WI38 (cell line): ENCODE data around the gene SCGB3A2.

Experiments used
- H3K4me3 ChIP-seq: 2 replicates; pipeline ENCODE4 v1.5.1; 2011; ENCODE audit warnings: low read depth, mild to moderate bottlenecking, control low read depth, low read length
- TF ChIP-seq, protein P1 (sequence below): IDR thresholded peaks from 2 replicates; pipeline ENCODE4 v1.5.1; 2012; ENCODE audit warnings: low read depth, mild to moderate bottlenecking, control low read depth, low read length

The SCGB3A2 gene

DNA sequence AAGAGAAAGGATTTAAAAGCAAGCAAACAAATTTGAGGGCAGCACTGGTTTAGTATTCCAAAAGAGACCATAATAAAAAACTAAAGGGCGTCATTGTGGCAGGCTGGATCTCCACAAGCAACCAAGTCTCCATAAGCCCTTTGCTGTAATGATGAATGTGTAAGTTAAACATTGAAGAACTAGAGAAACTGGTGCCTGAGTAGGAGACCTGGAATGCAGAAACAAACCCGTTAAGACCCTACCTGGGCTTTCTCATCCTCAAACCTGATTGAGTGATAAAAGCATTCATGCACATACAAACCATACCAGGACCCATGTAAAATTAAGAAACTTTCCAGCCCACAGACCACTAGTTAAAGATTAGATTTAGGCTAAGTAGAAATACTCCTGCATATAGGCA is 1.9 kb upstream of the SCGB3A2 start:
- TF ChIP-seq, protein P1, sequence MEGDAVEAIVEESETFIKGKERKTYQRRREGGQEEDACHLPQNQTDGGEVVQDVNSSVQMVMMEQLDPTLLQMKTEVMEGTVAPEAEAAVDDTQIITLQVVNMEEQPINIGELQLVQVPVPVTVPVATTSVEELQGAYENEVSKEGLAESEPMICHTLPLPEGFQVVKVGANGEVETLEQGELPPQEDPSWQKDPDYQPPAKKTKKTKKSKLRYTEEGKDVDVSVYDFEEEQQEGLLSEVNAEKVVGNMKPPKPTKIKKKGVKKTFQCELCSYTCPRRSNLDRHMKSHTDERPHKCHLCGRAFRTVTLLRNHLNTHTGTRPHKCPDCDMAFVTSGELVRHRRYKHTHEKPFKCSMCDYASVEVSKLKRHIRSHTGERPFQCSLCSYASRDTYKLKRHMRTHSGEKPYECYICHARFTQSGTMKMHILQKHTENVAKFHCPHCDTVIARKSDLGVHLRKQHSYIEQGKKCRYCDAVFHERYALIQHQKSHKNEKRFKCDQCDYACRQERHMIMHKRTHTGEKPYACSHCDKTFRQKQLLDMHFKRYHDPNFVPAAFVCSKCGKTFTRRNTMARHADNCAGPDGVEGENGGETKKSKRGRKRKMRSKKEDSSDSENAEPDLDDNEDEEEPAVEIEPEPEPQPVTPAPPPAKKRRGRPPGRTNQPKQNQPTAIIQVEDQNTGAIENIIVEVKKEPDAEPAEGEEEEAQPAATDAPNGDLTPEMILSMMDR = no peak
- H3K4me3 ChIP-seq = no peak overlapping the region

DNA sequence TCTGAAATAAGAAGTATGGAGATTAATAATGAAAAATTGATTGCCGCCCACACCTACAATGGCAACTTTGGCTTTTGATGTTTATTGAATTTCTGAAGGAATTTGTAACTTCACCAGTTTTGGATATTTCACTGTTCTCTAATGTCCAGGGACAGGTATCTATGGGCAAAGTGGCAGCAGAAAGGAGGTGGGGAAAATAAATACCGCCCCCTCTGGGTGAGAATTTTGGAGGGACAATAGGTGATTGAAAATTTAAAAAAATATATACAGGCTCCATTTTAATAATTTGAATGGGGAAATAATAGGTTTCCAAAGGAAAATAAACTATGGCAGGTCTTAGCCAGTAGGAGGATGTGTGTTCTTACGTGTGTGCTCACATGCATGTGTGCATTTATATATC is 1.3 kb downstream of the SCGB3A2 start:
- TF ChIP-seq, protein P1 = no peak
- H3K4me3 ChIP-seq = no peak overlapping the region

DNA sequence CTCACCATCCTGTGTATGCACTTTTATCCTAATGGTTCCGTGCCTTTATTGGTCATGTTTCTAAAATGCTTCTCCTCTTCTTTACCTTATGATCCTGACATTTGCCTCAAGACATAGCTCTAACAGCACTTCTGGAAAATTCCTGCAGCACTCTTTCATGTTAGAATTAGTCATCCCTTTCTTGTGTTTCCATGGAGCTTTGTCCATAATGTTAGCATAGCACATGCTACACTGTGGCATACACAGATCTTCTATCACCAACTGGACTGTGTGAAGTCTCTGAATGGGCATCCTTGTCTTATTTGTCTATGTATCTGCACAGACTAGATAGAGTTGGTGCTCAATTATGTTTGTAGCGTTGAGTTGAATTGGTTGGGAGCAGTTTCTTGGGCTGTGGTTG is 2.0 kb downstream of the SCGB3A2 start:
- TF ChIP-seq, protein P1 = no peak
- no peak overlapping the region for H3K4me3 ChIP-seq

- TF ChIP-seq, protein P1 = no peak
- no peak overlapping the region for H3K4me3 ChIP-seq
These were observed 4.2 kb downstream of the SCGB3A2 start for GRCh38 chr5:147882586-147883313.

DNA sequence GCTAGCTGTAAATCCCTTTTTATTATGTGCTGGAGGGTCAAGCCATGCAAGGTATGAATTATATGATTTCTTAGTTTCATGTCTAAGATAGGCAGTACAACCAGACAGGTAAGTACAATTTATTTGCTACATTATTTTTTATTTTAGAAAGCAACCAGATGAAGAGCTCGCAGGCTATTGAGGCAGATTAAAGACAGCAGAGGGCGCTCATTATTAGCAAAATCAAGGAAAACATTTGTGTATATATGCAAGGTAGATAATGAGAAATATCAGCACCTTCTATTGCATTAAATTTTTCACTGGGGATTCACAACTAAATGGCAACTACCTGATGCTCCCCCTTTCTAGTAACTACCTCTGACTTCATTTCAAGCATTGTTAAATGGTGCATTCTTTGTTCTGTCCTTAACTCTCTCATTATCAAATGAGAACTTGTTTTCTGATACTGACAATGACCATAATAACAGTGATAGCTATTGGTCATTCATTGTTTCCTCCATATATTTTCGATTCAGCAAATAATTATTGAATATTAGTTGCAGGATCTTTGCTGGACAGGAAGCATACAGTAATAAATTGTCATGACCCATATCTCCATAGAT is 8.6 kb downstream of the SCGB3A2 start:
- H3K4me3 ChIP-seq = no peak overlapping the region
- TF ChIP-seq, protein P1 = no peak

DNA sequence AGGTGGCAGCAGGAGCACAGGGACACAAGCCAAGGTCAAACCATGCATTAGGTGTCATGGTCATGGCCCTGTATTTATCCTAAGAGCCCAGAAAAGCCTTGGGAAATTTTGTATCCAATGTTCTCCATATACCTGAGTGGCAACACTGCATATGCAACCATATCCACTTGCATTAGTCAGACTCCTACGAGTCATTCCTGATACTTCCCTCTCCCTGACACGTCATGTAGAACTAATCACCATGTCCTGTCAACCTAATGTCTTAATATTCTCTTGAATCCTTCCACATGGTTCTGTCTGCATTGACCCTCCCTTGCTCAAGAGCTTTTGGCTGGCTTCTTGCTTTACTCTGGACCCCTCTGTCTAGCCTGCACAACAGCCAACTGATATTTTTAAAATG is 9.4 kb downstream of the SCGB3A2 start:
- TF ChIP-seq, protein P1 = no peak
- no peak overlapping the region for H3K4me3 ChIP-seq

DNA sequence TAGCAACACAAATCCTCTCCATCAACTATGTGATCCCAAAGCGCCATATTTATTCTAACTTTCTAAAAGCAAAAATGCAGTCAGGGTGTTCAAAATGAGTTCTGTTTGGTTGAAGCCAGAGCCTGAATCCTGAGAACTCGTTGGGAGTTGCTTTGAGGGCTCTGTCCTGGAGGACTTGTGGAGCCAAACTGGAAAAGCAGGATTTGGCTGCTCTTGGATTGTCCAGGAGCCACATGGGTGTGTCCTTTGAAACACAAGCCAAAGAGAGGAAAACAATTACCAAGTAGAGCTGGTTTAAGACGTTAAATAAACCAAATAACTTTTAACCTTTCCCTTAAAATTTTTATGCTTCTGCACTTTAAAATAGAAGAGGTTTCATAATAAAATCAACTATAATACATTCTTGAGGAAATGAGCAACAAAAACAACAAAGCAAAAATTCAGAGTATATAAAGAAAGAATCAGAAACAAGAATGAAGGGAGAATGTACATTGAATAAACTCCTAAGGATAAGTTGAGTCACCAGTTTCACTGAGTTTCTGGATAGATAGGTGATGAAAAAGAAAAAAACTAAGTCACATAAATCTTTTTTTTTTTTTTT is 14.3 kb downstream of the SCGB3A2 start:
- TF ChIP-seq, protein P1 = no peak
- no peak overlapping the region for H3K4me3 ChIP-seq
